ENCODE results near the gene FBXO41. TPM values are rescaled to one million over a fixed set of nuclear protein-coding genes. Genes with fewer than 3 reads are reported as not detected.

Gene FBXO41
- total RNA-seq, 4 donors from 2014 or later = 1.7 to 6.0 (median 4.2) TPM

DNA sequence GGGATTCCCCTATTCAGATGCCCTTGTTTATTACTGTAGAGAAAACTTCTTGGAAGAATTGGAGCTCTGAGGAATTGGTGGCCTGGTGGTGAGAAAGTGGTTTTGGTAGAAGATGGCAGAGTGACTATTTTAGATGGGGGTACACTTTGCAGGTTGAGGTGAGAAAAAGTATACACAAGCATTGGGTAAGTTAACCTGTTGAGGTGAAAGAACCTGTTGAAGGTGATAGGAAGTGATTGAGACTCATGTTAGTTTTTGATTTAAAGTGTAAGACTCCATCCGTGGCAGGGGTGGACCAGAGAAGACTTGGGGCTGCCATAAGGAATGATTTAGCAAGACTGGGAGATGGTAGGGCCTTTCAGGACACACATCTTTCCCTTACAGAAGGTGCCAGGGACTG lies 47.1 kb downstream of the FBXO41 start:
- no peak for DNase-seq (ENCODE audit: extremely low spot score)
- intact Hi-C loops (cut with DNase I) = no loop called here
- Histone ChIP-seq H3K9me3 (no peaks in the 10 kb centered on the region), H3K36me3 (peaks cover 0 to 41% (median 30%) of the 10 kb centered on the region in 4 donors), H3K27ac (replicated peaks in 1 of 4) (no peak overlapping the region), H3K4me3 (no peak overlapping the region), H3K4me1 (peaks cover 31 to 59% (median 55%) of the 10 kb centered on the region in 4 donors), H3K27me3 (no peaks in the 10 kb centered on the region)
- no peak for TF ChIP-seq CTCF (IDR thresholded peaks at IDR 0.05)
- TF ChIP-seq POLR2AphosphoS5 (IDR thresholded peaks at IDR 0.05) = no peak
- no peak for TF ChIP-seq EP300 (IDR thresholded peaks at IDR 0.05)
- no peak for TF ChIP-seq POLR2A (IDR thresholded peaks at IDR 0.05; ENCODE audit: low read depth)
- WGBS = 52% methylated on average over 1 of the region's 1 CpG

GRCh38 chr2:73235315-73236028 lies 48.8 kb downstream of the FBXO41 start:
- TF ChIP-seq EP300 (IDR thresholded peaks at IDR 0.05) (no peak), POLR2AphosphoS5 (IDR thresholded peaks at IDR 0.05) (no peak), CTCF (IDR thresholded peaks at IDR 0.05) (no peak), POLR2A (IDR thresholded peaks at IDR 0.05; ENCODE audit: low read depth) (no peak)
- peak overlapping the region in 3 of 4 donors; percentile 92 to 97 (median 95) for H3K27ac ChIP-seq (replicated peaks in 1 of 4)
- intact Hi-C loops (cut with DNase I) = no loop called here
- H3K4me3 ChIP-seq = peak overlapping the region; percentile 73 to 89 (median 76)
- 65% methylated on average over 11 of the region's 11 CpGs for WGBS
- no peaks in the 10 kb centered on the region for H3K9me3 ChIP-seq
- peaks cover 0 to 25% (median 16%) of the 10 kb centered on the region in 4 donors for H3K36me3 ChIP-seq
- no peaks in the 10 kb centered on the region for H3K27me3 ChIP-seq
- no peak for DNase-seq (ENCODE audit: extremely low spot score)
- H3K4me1 ChIP-seq = peaks cover 32 to 64% (median 56%) of the 10 kb centered on the region in 4 donors

DNA sequence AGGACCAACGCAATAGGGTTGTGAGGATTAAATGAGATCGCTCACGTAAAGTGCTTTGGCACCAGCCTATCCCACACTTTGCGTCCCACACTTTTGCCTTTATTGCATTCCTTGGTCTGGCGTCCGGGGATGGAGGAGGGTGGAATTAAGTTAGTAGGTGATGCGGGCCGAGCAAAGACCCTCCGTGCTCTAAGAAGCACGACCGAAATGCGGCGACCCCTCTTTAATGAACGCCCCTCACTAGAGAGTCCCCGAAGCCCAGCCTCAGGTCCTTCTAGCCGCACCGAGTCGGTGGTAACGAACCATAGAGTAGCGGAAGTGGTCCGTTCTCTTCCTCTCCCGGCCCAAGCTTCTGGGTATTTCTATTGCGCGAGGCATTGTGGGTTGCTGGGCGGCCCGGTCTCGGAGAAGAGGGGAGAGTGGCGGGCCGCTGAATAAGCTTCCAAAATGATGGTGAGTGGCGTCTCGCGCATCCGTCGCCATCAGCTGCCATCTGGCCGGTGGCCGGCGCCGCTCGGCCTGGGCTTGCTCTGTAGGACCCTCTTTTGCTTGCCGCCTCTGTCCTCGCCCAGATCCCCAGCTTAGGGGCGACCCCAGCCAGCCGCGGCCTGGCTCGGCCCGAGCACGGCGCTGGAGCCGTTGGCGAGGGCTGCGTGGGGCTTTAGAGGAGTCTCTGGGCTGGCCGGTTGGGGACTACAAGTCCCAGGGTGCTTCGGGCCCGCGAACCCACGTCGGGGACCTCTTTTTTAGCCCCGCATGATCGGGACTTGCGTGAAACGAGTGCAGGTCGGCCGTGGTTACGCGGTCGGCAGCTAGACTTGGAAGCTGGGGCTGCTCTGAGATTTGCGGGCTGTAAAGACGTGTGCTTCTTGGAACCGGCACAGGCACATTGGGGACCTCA lies 50.1 kb downstream of the FBXO41 start, which contains the start of gene CCT7:
Gene CCT7 (plus strand): TSS at position 377 of the 901 bp plus-strand sequence. CDS start 71 bp downstream, at position 448.
- intact Hi-C loops (cut with DNase I) = no loop called here
- peaks cover 32 to 55% (median 52%) of the 10 kb centered on the region in 4 donors for H3K4me1 ChIP-seq
- H3K9me3 ChIP-seq = no peaks in the 10 kb centered on the region

GRCh38 chr2:73233154-73233931 lies 50.9 kb downstream of the FBXO41 start, which contains the start of gene PRADC1:
Gene PRADC1 (minus strand): TSS chr2:73233239. CDS start chr2:73233160, 79 bp downstream.
- peak; percentile 100 for DNase-seq (ENCODE audit: extremely low spot score)
- intact Hi-C loops (cut with DNase I) = no loop called here
- no peak for TF ChIP-seq EP300 (IDR thresholded peaks at IDR 0.05)
- no peak for TF ChIP-seq POLR2A (IDR thresholded peaks at IDR 0.05; ENCODE audit: low read depth)
- peak; percentile 74 to 84 for TF ChIP-seq POLR2AphosphoS5 (IDR thresholded peaks at IDR 0.05)
- WGBS = under 1% methylated on average over 51 of the region's 67 CpGs
- Histone ChIP-seq H3K27me3 (no peaks in the 10 kb centered on the region), H3K27ac (replicated peaks in 1 of 4) (peak within 1 kb of the TSS; percentile 92 to 97 (median 96)), H3K9me3 (no peaks in the 10 kb centered on the region), H3K4me1 (peaks cover 26 to 47% (median 44%) of the 10 kb centered on the region in 4 donors), H3K36me3 (peaks cover 5 to 26% (median 20%) of the 10 kb centered on the region in 4 donors), H3K4me3 (peak within 1 kb of the TSS; percentile 73 to 89 (median 76))

More for the DNA sequence above, 50.1 kb downstream of the FBXO41 start, which contains the start of gene CCT7:
- Histone ChIP-seq H3K36me3 (peaks cover 0 to 24% (median 16%) of the 10 kb centered on the region in 4 donors), H3K27ac (replicated peaks in 1 of 4) (peak within 1 kb of the TSS; percentile 92 to 97 (median 96)), H3K27me3 (no peaks in the 10 kb centered on the region), H3K4me3 (peak within 1 kb of the TSS; percentile 73 to 89 (median 76))
- WGBS = under 1% methylated on average over 34 of the region's 69 CpGs
- peak; percentile 97 for DNase-seq (ENCODE audit: extremely low spot score)
- TF ChIP-seq EP300 (IDR thresholded peaks at IDR 0.05) = no peak
- peak; percentile 91 to 94 for TF ChIP-seq POLR2AphosphoS5 (IDR thresholded peaks at IDR 0.05)
- peak; percentile 77 for TF ChIP-seq POLR2A (IDR thresholded peaks at IDR 0.05; ENCODE audit: low read depth)
